Activated CD4-positive, alpha-beta T cell treated with anti-CD3 and anti-CD28 coated beads, Interleukin-2, amount 50 U/mL, for 4 hours (primary cell): ENCODE results near the gene XPC.
"Not testable (repeated sequence)": the region's sequence is repeated elsewhere in the genome, so short reads cannot be mapped to it uniquely, and the experiment has no call there.

Experiments
- DNase-seq, 2 experiments: peaks; one replicate each; pipeline ENCODE4 v3.0.0-alpha.2; 2020

Gene XPC

DNA sequence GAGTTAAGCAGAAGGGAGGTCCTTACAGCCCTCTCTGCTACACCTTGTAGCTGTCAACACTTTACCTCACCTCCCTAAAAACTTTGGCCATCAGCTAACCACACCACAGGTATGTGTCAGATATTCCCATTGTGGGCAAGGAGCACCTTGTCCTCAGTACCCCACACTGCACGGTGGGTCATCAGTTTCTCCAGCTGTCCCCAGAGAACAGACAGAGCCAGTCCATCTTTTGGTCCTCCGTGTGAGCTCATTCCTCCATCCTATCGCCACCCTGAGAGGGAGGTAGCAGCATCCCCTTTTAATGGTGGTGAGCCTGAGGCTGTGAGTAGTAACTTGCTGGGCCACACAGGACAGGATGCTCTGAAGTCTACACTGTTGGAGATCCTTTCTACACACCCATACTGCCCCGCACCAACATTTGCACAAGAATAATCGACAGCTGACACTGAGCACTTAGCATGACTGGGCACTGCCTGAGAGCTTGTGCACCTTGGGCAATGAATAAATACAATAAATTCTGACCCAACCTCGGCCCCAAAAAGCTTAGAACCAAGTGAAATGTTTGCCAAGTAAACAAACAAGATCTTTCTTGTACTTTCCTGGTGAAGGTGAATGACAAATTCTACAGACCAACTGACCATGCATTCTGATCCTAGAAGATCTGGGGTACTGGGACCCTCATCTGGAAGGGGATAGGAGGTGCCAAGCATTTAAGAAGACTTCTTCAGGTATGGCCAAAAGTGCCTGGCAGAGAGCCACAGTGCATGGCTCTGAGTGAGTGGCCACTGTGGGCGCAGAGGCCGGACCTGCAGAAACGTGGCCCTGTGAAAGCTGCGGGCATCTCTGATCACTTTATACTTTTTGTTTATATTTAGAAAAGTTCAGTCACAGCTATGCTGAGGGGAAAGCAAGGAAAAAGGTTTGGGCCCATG lies 60.7 kb downstream of the XPC start:
- no peak for DNase-seq

GRCh38 chr3:14113965-14114635 lies 64.3 kb downstream of the XPC start:
- DNase-seq, result no peak

GRCh38 chr3:14110699-14111098 lies 67.7 kb downstream of the XPC start:
- no peak for DNase-seq

DNA sequence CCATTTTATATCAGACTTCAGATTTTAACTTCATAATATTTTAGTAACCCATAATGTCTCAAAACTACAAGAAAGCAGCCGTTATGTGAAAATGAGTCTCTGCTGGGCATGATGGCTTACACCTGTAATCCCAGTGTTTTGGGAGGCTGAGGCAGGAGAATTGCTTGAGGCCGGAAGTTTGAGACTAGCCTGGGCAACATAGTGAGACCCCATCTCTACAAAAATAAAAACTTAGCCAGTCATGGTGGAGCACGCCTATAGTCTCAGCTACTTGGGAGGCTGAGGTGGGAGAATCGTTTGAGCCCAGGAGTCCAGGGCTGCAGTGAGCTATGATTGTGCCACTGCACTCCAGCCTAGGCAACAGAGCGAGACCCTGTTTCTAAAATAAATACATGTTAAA lies 68.6 kb downstream of the XPC start:
- DNase-seq, result not testable (repeated sequence)

- DNase-seq, result no peak
Measured at GRCh38 chr3:14097616-14098391, 80.6 kb downstream of the XPC start.

DNA sequence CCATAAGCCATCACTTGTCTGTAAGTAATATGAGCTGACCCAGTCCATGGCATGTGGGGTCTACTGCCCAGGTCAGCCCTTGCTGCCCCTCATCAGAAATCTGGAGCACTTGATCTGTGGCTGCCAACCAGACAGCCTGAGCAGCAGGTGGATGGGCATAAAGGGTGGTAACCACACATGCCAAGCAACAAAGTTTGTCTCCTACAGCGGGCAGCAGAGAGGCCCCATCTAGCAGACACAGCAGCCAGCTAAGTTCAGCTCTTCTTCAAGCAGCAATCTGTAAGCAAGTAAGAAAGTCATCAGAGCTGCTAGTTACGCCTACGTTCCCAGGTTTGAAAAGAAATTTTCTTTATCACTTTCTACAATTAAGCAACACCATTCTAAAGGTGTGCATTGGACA lies 81.7 kb downstream of the XPC start:
- DNase-seq, result no peak
